Pancreas (tissue), 10 donors: Measurements from ENCODE around the gene SLC30A3. TPM values are rescaled to one million over a fixed set of nuclear protein-coding genes. Genes with fewer than 3 reads are reported as not detected.

ENCODE experiments used
- ATAC-seq, 4 donors: fragments of 200-7000 bp; cut with Tn5 transposase; one replicate each; pipeline versions ENCODE4 v1.8.0 to v1.9.1; 2020; ENCODE audit warnings: mild to moderate bottlenecking in 4 of 4, moderate library complexity in 4 of 4
- DNase-seq, 6 donors: peaks; one replicate each; pipeline ENCODE4 v3.0.0-alpha.2; 2020
- FAIRE-seq: peaks from 2 replicates; lab custom pipeline; 2012; peaks lifted over from hg19 to GRCh38; lab: Jason Lieb, UNC
- H3K27ac ChIP-seq, 4 donors: fragments of 200-600 bp; sonication (generic); 1 replicate in 3 of 4; 2 replicates in 1 of 4; pipeline versions ENCODE4 v1.5.0 to v1.8.0; 2020
- H3K27me3 ChIP-seq, 4 donors: fragments of 200-600 bp; one replicate each; pipeline ENCODE4 v1.8.0; 2021
- H3K36me3 ChIP-seq, 3 donors: fragments of 200-600 bp; sonication (generic) in 1 of 3; one replicate each; pipeline versions ENCODE4 v1.5.0 to v1.8.0; 2020 to 2021
- H3K4me1 ChIP-seq, 3 donors: fragments of 200-600 bp; one replicate each; pipeline ENCODE4 v1.8.0; 2021
- H3K4me3 ChIP-seq, 4 donors: fragments of 200-600 bp; sonication (generic) in 2 of 4; one replicate each; pipeline versions ENCODE4 v1.5.0 to v1.8.0; 2020 to 2021
- H3K9me3 ChIP-seq, 4 donors: fragments of 200-600 bp; one replicate each; pipeline ENCODE4 v1.8.0; 2021
- CTCF ChIP-seq, 4 donors: fragments of 200-600 bp; sonication (generic) in 3 of 4; IDR thresholded peaks; one replicate each; pipeline versions ENCODE4 v1.5.0 to v1.8.0; 2021; ENCODE audit warnings: antibody characterized with exemption in 4 of 4
- WGBS, 2 donors: extraction: QIAGEN DNeasy Blood & Tissue Kit; methylation state at CpG; one replicate each; pipeline ENCODE4 v1.1.7; 2013; 5-methylcytosine and 5-hydroxymethylcytosine counted together
- intact Hi-C, 3 donors: fragments of 100-400 bp; cut with DNase I; formaldehyde crosslinking; loops; one replicate each; pipeline versions ENCODE4 v1.11.1 to v1.14.2; 2022
- polyA plus RNA-seq, 2 donors: library from polyadenylated mRNA; stranded (reverse); fragments of 200-250 nt; gene quantifications; one replicate each; pipeline ENCODE4 v1.2.3, GENCODE V29; 2013
- total RNA-seq, 6 donors: library from RNA; stranded (reverse); fragmentation: NEBNext Ultra II Directional in 4 of 6; extraction: Animal tissue kit (Norgen Biotek cat#: 25700) in 4 of 6; gene quantifications; one replicate each; pipeline versions ENCODE4 v1.2.1 to v1.2.4, GENCODE V29; 2021 to 2023
- donor health status: healthy with polysubstance abuse.
- donor health status: DM: no; HTN: no; CAD: no; lungs with moderate emphysema.
- donor health status: DM: no; HTN: no; CAD: no.
- donor health status: control.
- donor health status: control.
- donor health status: Bipolar disorder and iron deficiency.
- donor health status: DM: yes; HTN: yes; CAD: no.
- donor health status: DM: no; HTN: no; CAD: no.
- donor health status: DM: no; HTN: no; CAD: no.
- donor health status: DM: yes; HTN: yes; CAD: no.

The SLC30A3 gene
- total and polyA plus RNA-seq, 8 donors = 0.12 to 0.15 TPM; not detected in 6

GRCh38 chr2:27222407-27222806 lies 40.4 kb downstream of the SLC30A3 start:
- 93 to 94% methylated on average over 5 of the region's 5 CpGs for WGBS, 2 donors

GRCh38 chr2:27221166-27221565 lies 41.7 kb downstream of the SLC30A3 start:
- intact Hi-C loops = no loop called here
- ATAC-seq (no peak), FAIRE-seq (no peak), DNase-seq (no peak)
- TF ChIP-seq CTCF (IDR thresholded peaks at IDR 0.05) = no peak
- Histone ChIP-seq H3K4me1 (peaks cover 0 to 9% (median 0%) of the 10 kb centered on the region in 3 donors), H3K4me3 (no peak overlapping the region), H3K27me3 (no peaks in the 10 kb centered on the region), H3K27ac (no peak overlapping the region), H3K9me3 (no peaks in the 10 kb centered on the region), H3K36me3 (peaks cover under 1 to 29% (median 12%) of the 10 kb centered on the region in 3 donors)
- WGBS, 2 donors = 94% methylated on average over 3 of the region's 3 CpGs

More at GRCh38 chr2:27222407-27222806, 40.4 kb downstream of the SLC30A3 start:
- Histone ChIP-seq H3K27ac (no peak overlapping the region), H3K4me3 (no peak overlapping the region), H3K36me3 (peaks cover 6 to 39% (median 19%) of the 10 kb centered on the region in 3 donors), H3K27me3 (no peaks in the 10 kb centered on the region), H3K9me3 (no peaks in the 10 kb centered on the region), H3K4me1 (peaks cover 0 to 9% (median 0%) of the 10 kb centered on the region in 3 donors)
- FAIRE-seq (no peak), DNase-seq (no peak), ATAC-seq (no peak)
- TF ChIP-seq CTCF (IDR thresholded peaks at IDR 0.05) = no peak
- intact Hi-C loops = no loop called here

- H3K27ac ChIP-seq = no peak overlapping the region
- H3K9me3 ChIP-seq = no peaks in the 10 kb centered on the region
- intact Hi-C loops = no loop called here
- peaks cover 0 to 19% (median 5%) of the 10 kb centered on the region in 3 donors for H3K36me3 ChIP-seq
- peaks cover 0 to 9% (median 0%) of the 10 kb centered on the region in 3 donors for H3K4me1 ChIP-seq
- ATAC-seq (no peak), DNase-seq (no peak), FAIRE-seq (no peak)
- no peak for TF ChIP-seq CTCF (IDR thresholded peaks at IDR 0.05)
- H3K27me3 ChIP-seq = no peaks in the 10 kb centered on the region
- WGBS, 2 donors = 94 to 98% methylated on average over 7 of the region's 7 CpGs
- H3K4me3 ChIP-seq = no peak overlapping the region
Observed at GRCh38 chr2:27220091-27220490, 42.8 kb downstream of the SLC30A3 start.

GRCh38 chr2:27219091-27219490 lies 43.8 kb downstream of the SLC30A3 start:
- Histone ChIP-seq H3K4me1 (peaks cover 0 to 9% (median 0%) of the 10 kb centered on the region in 3 donors), H3K27ac (no peak overlapping the region), H3K4me3 (no peak overlapping the region), H3K9me3 (no peaks in the 10 kb centered on the region), H3K27me3 (no peaks in the 10 kb centered on the region), H3K36me3 (peaks cover 0 to 9% (median 5%) of the 10 kb centered on the region in 3 donors)
- intact Hi-C loops = no loop called here
- FAIRE-seq = no peak
- no peak for DNase-seq
- WGBS, 2 donors = 72 to 76% methylated on average over 2 of the region's 2 CpGs
- ATAC-seq = no peak
- TF ChIP-seq CTCF (IDR thresholded peaks at IDR 0.05) = no peak

- ATAC-seq (no peak), DNase-seq (no peak), FAIRE-seq (no peak)
- 80 to 88% methylated on average over 4 of the region's 4 CpGs for WGBS, 2 donors
- Histone ChIP-seq H3K4me1 (peaks cover 0 to 9% (median 4%) of the 10 kb centered on the region in 3 donors), H3K36me3 (peaks cover 0 to 5% (median 2%) of the 10 kb centered on the region in 3 donors), H3K4me3 (peak overlapping the region in 1 of 4 donors; percentile 76), H3K27ac (no peak overlapping the region), H3K9me3 (no peaks in the 10 kb centered on the region), H3K27me3 (no peaks in the 10 kb centered on the region)
- TF ChIP-seq CTCF (IDR thresholded peaks at IDR 0.05) = no peak
- intact Hi-C loops = no loop called here
Observed at GRCh38 chr2:27218614-27219013, 44.2 kb downstream of the SLC30A3 start.
